Amniotic stem cell (primary cell): ENCODE measurements around the gene ANKDD1B.
A peak's percentile ranks its signal among the peaks of the same experiment; 100 is the strongest.
"Not testable (repeated sequence)": the region's sequence is repeated elsewhere in the genome, so short reads cannot be mapped to it uniquely, and the experiment has no call there.

Experiments
- DNase-seq: peaks from one replicate; lab custom pipeline; 2025; lab: John Stamatoyannopoulos, UW

The ANKDD1B gene

GRCh38 chr5:75660678-75661465 lies 49.6 kb downstream of the ANKDD1B start:
- no peak for DNase-seq

- DNase-seq = no peak
Observed at GRCh38 chr5:75662061-75662460, 50.8 kb downstream of the ANKDD1B start.

GRCh38 chr5:75663579-75664284 lies 52.5 kb downstream of the ANKDD1B start:
- no peak for DNase-seq

GRCh38 chr5:75664979-75665378 lies 53.7 kb downstream of the ANKDD1B start:
- DNase-seq = no peak

- DNase-seq = no peak
Observed at GRCh38 chr5:75666801-75667200, 55.5 kb downstream of the ANKDD1B start.

GRCh38 chr5:75667586-75667985 lies 56.3 kb downstream of the ANKDD1B start:
- no peak for DNase-seq

GRCh38 chr5:75668445-75668844 lies 57.2 kb downstream of the ANKDD1B start:
- DNase-seq = no peak

GRCh38 chr5:75668977-75669689 lies 57.9 kb downstream of the ANKDD1B start:
- no peak for DNase-seq

GRCh38 chr5:75670577-75670976 lies 59.3 kb downstream of the ANKDD1B start:
- no peak for DNase-seq

- DNase-seq = no peak
Observed at GRCh38 chr5:75671506-75671905, 60.3 kb downstream of the ANKDD1B start.

- DNase-seq = no peak
Observed at GRCh38 chr5:75672616-75673015, 61.4 kb downstream of the ANKDD1B start.

- no peak for DNase-seq
Observed at GRCh38 chr5:75675783-75676182, 64.5 kb downstream of the ANKDD1B start.

- no peak for DNase-seq
Observed at GRCh38 chr5:75677607-75678006, 66.4 kb downstream of the ANKDD1B start.

GRCh38 chr5:75678155-75678554 lies 66.9 kb downstream of the ANKDD1B start:
- no peak for DNase-seq

- peak; percentile 44 for DNase-seq
Observed at GRCh38 chr5:75681125-75681830, 70.0 kb downstream of the ANKDD1B start.

GRCh38 chr5:75685141-75685540 lies 73.9 kb downstream of the ANKDD1B start:
- no peak for DNase-seq

GRCh38 chr5:75686480-75686879 lies 75.2 kb downstream of the ANKDD1B start:
- no peak for DNase-seq

- DNase-seq = no peak
Observed at GRCh38 chr5:75690669-75691068, 79.4 kb downstream of the ANKDD1B start.

GRCh38 chr5:75694781-75695180 lies 83.5 kb downstream of the ANKDD1B start:
- DNase-seq = no peak

- not testable (repeated sequence) for DNase-seq
Observed at GRCh38 chr5:75695472-75696351, 84.5 kb downstream of the ANKDD1B start.

- no peak for DNase-seq
Observed at GRCh38 chr5:75701856-75702255, 90.6 kb downstream of the ANKDD1B start.
